HG03045 (cell line): ENCODE measurements around the gene SNRPA.
"Not testable (repeated sequence)": the region's sequence is repeated elsewhere in the genome, so short reads cannot be mapped to it uniquely, and the experiment has no call there.

Experiments used
- ATAC-seq: cut with Tn5 transposase; IDR thresholded peaks from one replicate; pipeline ENCODE4 v1.9.1; 2021; ENCODE audit warnings: mild to moderate bottlenecking, moderate library complexity; ENCODE audit not compliant: unreplicated experiment

The SNRPA gene

GRCh38 chr19:40744554-40745401, 6.2 kb upstream of the SNRPA start:
- ATAC-seq: no peak

GRCh38 chr19:40745402-40745780, 5.6 kb upstream of the SNRPA start:
- no peak for ATAC-seq

GRCh38 chr19:40747536-40747935, 3.5 kb upstream of the SNRPA start:
- no peak for ATAC-seq

- peak; percentile 87 for ATAC-seq
These were observed 737 bp upstream of the SNRPA start, which contains the start of gene ACTMAP for GRCh38 chr19:40750058-40750873. Gene ACTMAP, minus strand, starts transcription at chr19:40750477. Its CDS starts 674 bp downstream, at chr19:40749803.

- ATAC-seq: no peak
These were observed 1.3 kb downstream of the SNRPA start for GRCh38 chr19:40752257-40752781.

- no peak for ATAC-seq
These were observed 3.7 kb downstream of the SNRPA start for GRCh38 chr19:40754611-40755247.

GRCh38 chr19:40755248-40755624, 4.2 kb downstream of the SNRPA start:
- ATAC-seq: no peak

- no peak for ATAC-seq
These were observed 4.8 kb downstream of the SNRPA start for GRCh38 chr19:40755791-40756190.

- ATAC-seq: no peak
These were observed 5.6 kb downstream of the SNRPA start for GRCh38 chr19:40756502-40757110.

- ATAC-seq: no peak
These were observed 7.5 kb downstream of the SNRPA start for GRCh38 chr19:40758491-40758890.

GRCh38 chr19:40759352-40759751, 8.3 kb downstream of the SNRPA start:
- ATAC-seq: no peak

- ATAC-seq: no peak
These were observed 11.9 kb downstream of the SNRPA start for GRCh38 chr19:40762754-40763470.

- no peak for ATAC-seq
These were observed 12.5 kb downstream of the SNRPA start for GRCh38 chr19:40763526-40763925.

GRCh38 chr19:40763963-40764362, 13.0 kb downstream of the SNRPA start:
- no peak for ATAC-seq

- ATAC-seq: not testable (repeated sequence)
These were observed 15.4 kb downstream of the SNRPA start for GRCh38 chr19:40766385-40766784.

- ATAC-seq: no peak
These were observed 17.9 kb downstream of the SNRPA start for GRCh38 chr19:40768869-40769268.

GRCh38 chr19:40771101-40771862, 20.3 kb downstream of the SNRPA start:
- not testable (repeated sequence) for ATAC-seq

- ATAC-seq: no peak
These were observed 24.1 kb downstream of the SNRPA start, which contains the start of gene MIA for GRCh38 chr19:40774916-40775631. Gene MIA, plus strand, starts transcription at chr19:40775521. Its CDS starts 22 bp downstream, at chr19:40775543.

- no peak for ATAC-seq
These were observed 24.6 kb downstream of the SNRPA start for GRCh38 chr19:40775632-40776022.
